K562 (cell line): ENCODE measurements around the gene DPEP1. TPM values are rescaled to one million over a fixed set of nuclear protein-coding genes. Genes with fewer than 3 reads are reported as not detected.

Experiments
- BHLHE40 ChIP-seq: IDR thresholded peaks from 2 replicates; pipeline ENCODE4 v1.6.1; 2011; ENCODE audit warnings: low read length, improper control_type of control experiment
- DEAF1 ChIP-seq: fragments of 450-650 bp; formaldehyde crosslinking; IDR thresholded peaks from 2 replicates; pipeline ENCODE4 v1.4.0; 2020; ENCODE audit warnings: mild to moderate bottlenecking, moderate library complexity
- JUNB ChIP-seq: fragments of 450-650 bp; formaldehyde crosslinking; conservative IDR thresholded peaks from 2 replicates; pipeline ENCODE4 v1.4.0; 2020; ENCODE audit warnings: mild to moderate bottlenecking
- MGA ChIP-seq: fragments of 450-650 bp; IDR thresholded peaks from 2 replicates; pipeline ENCODE4 v1.6.1; 2016; ENCODE audit warnings: mild to moderate bottlenecking, moderate library complexity
- MTA3 ChIP-seq: fragments of 450-650 bp; formaldehyde crosslinking; IDR thresholded peaks from 2 replicates; pipeline ENCODE4 v1.6.1; 2017; ENCODE audit warnings: mild to moderate bottlenecking, borderline replicate concordance
- SIN3A ChIP-seq, 2 experiments: fragments of 150-350 bp in 1 of 2; IDR thresholded peaks; 2 replicates each; pipeline ENCODE4 v1.6.1; 2011 to 2016; ENCODE audit warnings: borderline replicate concordance in 2 of 2, low read depth in 2 of 2, low read length in 2 of 2, mild to moderate bottlenecking in 2 of 2, moderate library complexity in 2 of 2; ENCODE audit not compliant: control insufficient read depth in 1 of 2
- STAT5A ChIP-seq: IDR thresholded peaks from 2 replicates; pipeline ENCODE4 v1.6.1; 2012; ENCODE audit warnings: low read length, inconsistent platforms, borderline replicate concordance
- ZBTB33 ChIP-seq: sonication (generic); formaldehyde crosslinking; IDR thresholded peaks from 2 replicates; pipeline ENCODE4 v1.8.1; 2023; ENCODE audit warnings: mild to moderate bottlenecking, missing genetic modification reagents
- ZFPM2 ChIP-seq: fragments of 250-450 bp; sonication (Bioruptor Pico); IDR thresholded peaks from 2 replicates; pipeline ENCODE4 v1.5.1; 2022; ENCODE audit warnings: mild to moderate bottlenecking
- ZNF589 ChIP-seq: fragments of 200-800 bp; sonication (Bioruptor generic); IDR thresholded peaks from 2 replicates; pipeline ENCODE4 v1.6.1; 2016; ENCODE audit warnings: low read depth, missing genetic modification characterization, missing compliant biosample characterization
- ZNF707 ChIP-seq: fragments of 250-450 bp; sonication (Bioruptor Pico); conservative IDR thresholded peaks from 2 replicates; pipeline ENCODE4 v1.8.0; 2022; ENCODE audit warnings: inconsistent platforms, mild to moderate bottlenecking, moderate library complexity
- polyA plus RNA-seq, 8 experiments: library from polyadenylated mRNA; depleted of rRNA in 4 of 8; stranded (reverse) in 5 of 8; unstranded in 3 of 8; fragments of >200 nt; fragmentation: Nextera tagmentation in 2 of 8; fragmentation: Illumina TruSeq in 1 of 8; extraction: Ambion mirVana in 2 of 8; extraction: Trizol in 1 of 8; gene quantifications; 2 replicates each; pipeline versions ENCODE4 v1.2.1 to v1.2.3, GENCODE V29; 2011 to 2014; ENCODE audit warnings: inconsistent platforms in 1 of 8, missing spikeins in 1 of 8
- total RNA-seq, 7 experiments: library from RNA; depleted of rRNA in 6 of 7; stranded (reverse); fragments of >200 nt in 6 of 7; fragmentation: Illumina TruSeq in 2 of 7; extraction: Trizol in 2 of 7; gene quantifications; 2 replicates each; pipeline versions ENCODE4 v1.2.1 to v1.2.3, GENCODE V29; 2011 to 2021; ENCODE audit warnings: low replicate concordance in 1 of 7

The DPEP1 gene
- total and polyA plus RNA-seq, 9 of the 15 experiments (the other 6 are each of a cell fraction or from before 2014, with no cell fraction given) = 0.14 to 0.31 (median 0.20) TPM; not detected in 6

GRCh38 chr16:89657442-89658220 is 44.2 kb downstream of the DPEP1 start, which contains the start of the genes CHMP1A and SPATA33 (continued):
- TF ChIP-seq SIN3A (IDR thresholded peaks at IDR 0.05; ENCODE audit: borderline replicate concordance in 2 of 2, control insufficient read depth in 1 of 2, low read depth in 2 of 2, low read length in 2 of 2) = peak; percentile 87 to 96
- TF ChIP-seq ZBTB33 (CRISPR knock-in tag) = peak; percentile 26
- no peak for TF ChIP-seq ZFPM2 (CRISPR knock-in tag)
- TF ChIP-seq MTA3 = no peak; the same call in 1 of the 2 replicates
- peak; percentile 61; the same call in 1 of the 2 replicates for TF ChIP-seq ZNF707 (CRISPR knock-in tag)
- 0 out of 2 replicates have a peak, but pooled peaks have one; percentile 29 for TF ChIP-seq BHLHE40
- no peak for TF ChIP-seq DEAF1 (CRISPR knock-in tag)
- TF ChIP-seq STAT5A = no peak
- no peak for TF ChIP-seq JUNB (CRISPR knock-in tag)
- peak; percentile 90; the same call in 1 of the 2 replicates for TF ChIP-seq MGA
- no peak for TF ChIP-seq ZNF589 (CRISPR knock-in tag)
